OCI-LY7 (cell line): Measurements from ENCODE around the gene LEFTY2.

Experiments
- CTCF ChIP-seq: fragments of 200-600 bp; sonication (generic); conservative IDR thresholded peaks from 2 replicates; pipeline ENCODE4 v1.5.1; 2014; ENCODE audit warnings: mild to moderate bottlenecking, antibody characterized with exemption, low read length, moderate library complexity, mixed read lengths
- EZH2phosphoT487 ChIP-seq: fragments of 200-600 bp; sonication (generic); IDR thresholded peaks from 2 replicates; pipeline ENCODE4 v1.6.1; 2018; ENCODE audit warnings: low read depth, borderline replicate concordance, mild to moderate bottlenecking, mixed run types, antibody characterized with exemption, low read length, moderate library complexity, mixed read lengths

- TF ChIP-seq CTCF (no peak), EZH2phosphoT487 (no peak)
Measured at GRCh38 chr1:225973158-225973557, 32.1 kb upstream of the LEFTY2 start.
